GM18870 (cell line): Measurements from ENCODE around the gene ISOC1.

Experiments used
- ATAC-seq: cut with Tn5 transposase; IDR thresholded peaks from one replicate; pipeline ENCODE4 v1.9.1; 2021; ENCODE audit warnings: moderate library complexity; ENCODE audit not compliant: unreplicated experiment

Gene ISOC1

GRCh38 chr5:129094087-129094923 is at the start of gene ISOC1:
Gene ISOC1 (plus strand): TSS chr5:129094749. CDS start chr5:129094767, 18 bp downstream.
- peak; percentile 58 for ATAC-seq

GRCh38 chr5:129046151-129046550 is 48.4 kb upstream of the ISOC1 start:
- ATAC-seq: no peak

GRCh38 chr5:129048509-129048908 is 46.0 kb upstream of the ISOC1 start:
- ATAC-seq: no peak

GRCh38 chr5:129049126-129049799 is 45.3 kb upstream of the ISOC1 start:
- ATAC-seq: no peak

GRCh38 chr5:129051283-129051682 is 43.3 kb upstream of the ISOC1 start:
- ATAC-seq: no peak

- no peak for ATAC-seq
Observed at GRCh38 chr5:129053438-129053837, 41.1 kb upstream of the ISOC1 start.

- no peak for ATAC-seq
Observed at GRCh38 chr5:129057329-129057728, 37.2 kb upstream of the ISOC1 start.

- no peak for ATAC-seq
Observed at GRCh38 chr5:129061849-129062248, 32.7 kb upstream of the ISOC1 start.

- no peak for ATAC-seq
Observed at GRCh38 chr5:129063483-129064113, 31.0 kb upstream of the ISOC1 start.

- no peak for ATAC-seq
Observed at GRCh38 chr5:129065721-129066120, 28.8 kb upstream of the ISOC1 start.

GRCh38 chr5:129067745-129068144 is 26.8 kb upstream of the ISOC1 start:
- no peak for ATAC-seq

GRCh38 chr5:129069292-129069691 is 25.3 kb upstream of the ISOC1 start:
- ATAC-seq: peak; percentile 70

- no peak for ATAC-seq
Observed at GRCh38 chr5:129073111-129073510, 21.4 kb upstream of the ISOC1 start.

GRCh38 chr5:129074903-129075302 is 19.6 kb upstream of the ISOC1 start:
- no peak for ATAC-seq

GRCh38 chr5:129077433-129078075 is 17.0 kb upstream of the ISOC1 start:
- no peak for ATAC-seq

GRCh38 chr5:129078247-129078646 is 16.3 kb upstream of the ISOC1 start:
- no peak for ATAC-seq

- ATAC-seq: no peak
Observed at GRCh38 chr5:129078660-129079059, 15.9 kb upstream of the ISOC1 start.

- no peak for ATAC-seq
Observed at GRCh38 chr5:129079496-129079895, 15.1 kb upstream of the ISOC1 start.

- ATAC-seq: no peak
Observed at GRCh38 chr5:129080766-129081165, 13.8 kb upstream of the ISOC1 start.

- ATAC-seq: no peak
Observed at GRCh38 chr5:129082225-129083136, 12.1 kb upstream of the ISOC1 start.
